Measurements from ENCODE around the gene RALA.

- TF ChIP-seq CTCF (IDR thresholded peaks at IDR 0.05 in 4 of 5, conservative IDR thresholded peaks at IDR 0.05 in 1 of 5) (no peak), POLR2A (IDR thresholded peaks at IDR 0.05) (no peak)
These were observed 10.4 kb downstream of the RALA start for GRCh38 chr7:39633563-39634477.
